Suprapubic skin (tissue), 4 donors: ENCODE results near the gene GPC5. TPM values are rescaled to one million over a fixed set of nuclear protein-coding genes. Genes with fewer than 3 reads are reported as not detected.

Experiments used
- DNase-seq, 2 donors: peaks; one replicate each; pipeline ENCODE4 v3.0.0-alpha.2; 2019; ENCODE audit warnings: low spot score in 2 of 2
- H3K27ac ChIP-seq: fragments of 200-600 bp; sonication (generic); one replicate; pipeline ENCODE4 v1.5.1; 2019
- H3K27me3 ChIP-seq: fragments of 200-600 bp; sonication (generic); one replicate; pipeline ENCODE4 v1.5.1; 2019
- H3K36me3 ChIP-seq: fragments of 200-600 bp; sonication (generic); one replicate; pipeline ENCODE4 v1.5.1; 2019
- H3K4me1 ChIP-seq: fragments of 200-600 bp; sonication (generic); one replicate; pipeline ENCODE4 v1.5.1; 2019
- H3K4me3 ChIP-seq: fragments of 200-600 bp; sonication (generic); one replicate; pipeline ENCODE4 v1.5.1; 2019; ENCODE audit warnings: mild to moderate bottlenecking
- H3K9me3 ChIP-seq: fragments of 200-600 bp; sonication (generic); one replicate; pipeline ENCODE4 v1.5.1; 2019
- EP300 ChIP-seq: sonication (generic); formaldehyde crosslinking; IDR thresholded peaks from one replicate; pipeline ENCODE4 v1.6.1; 2017; ENCODE audit warnings: antibody characterized with exemption
- POLR2A ChIP-seq, 2 donors: fragments of 450-650 bp; IDR thresholded peaks; one replicate each; pipeline ENCODE4 v1.6.1; 2017; ENCODE audit warnings: antibody characterized with exemption in 2 of 2, mild to moderate bottlenecking in 2 of 2, moderate library complexity in 2 of 2
- POLR2AphosphoS5 ChIP-seq, 3 donors: sonication (generic); formaldehyde crosslinking; IDR thresholded peaks; one replicate each; pipeline ENCODE4 v1.6.1; 2017; ENCODE audit warnings: antibody characterized with exemption in 3 of 3
- WGBS: methylation state at CpG from one replicate; pipeline ENCODE4 v1.1.5; 2018; 5-methylcytosine and 5-hydroxymethylcytosine counted together
- total RNA-seq, 4 donors: library from RNA; depleted of rRNA; stranded (reverse); fragments of >200 nt; gene quantifications; one replicate each; pipeline ENCODE4 v1.1.0, GENCODE V29; 2016
- TF ChIP-seq, protein P1 (sequence below), 2 donors: fragments of 200-600 bp in 1 of 2; fragments of 450-650 bp in 1 of 2; sonication (generic) in 1 of 2; IDR thresholded peaks; one replicate each; pipeline ENCODE4 v1.5.1; 2016 to 2019; ENCODE audit warnings: antibody characterized with exemption in 2 of 2, mild to moderate bottlenecking in 1 of 2, moderate library complexity in 1 of 2

GPC5 gene
- total RNA-seq, 4 donors from 2014 or later: 0.55 TPM; not detected in 3

DNA sequence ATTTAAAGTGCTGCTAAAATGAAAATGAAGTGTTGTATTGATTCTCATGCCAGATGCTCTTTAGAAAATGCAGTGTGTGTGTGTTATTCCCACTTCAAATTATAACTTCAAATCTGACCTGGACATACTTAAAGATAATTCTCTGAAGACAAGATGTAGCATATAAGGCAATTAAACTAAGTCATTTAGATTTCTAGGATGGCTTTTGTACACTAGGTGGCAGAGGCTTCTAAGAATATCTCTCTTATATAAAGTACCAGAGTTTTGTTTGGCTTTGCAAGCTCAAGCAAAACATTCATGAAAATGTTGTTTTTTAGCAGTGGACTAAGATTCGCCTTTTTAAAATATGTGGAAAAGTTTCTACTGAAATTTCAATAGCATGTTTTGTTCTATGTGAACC is 407.2 kb downstream of the GPC5 start:
- no peaks in the 10 kb centered on the region for H3K9me3 ChIP-seq
- H3K27me3 ChIP-seq: no peaks in the 10 kb centered on the region
- no peak for TF ChIP-seq EP300
- TF ChIP-seq POLR2A (IDR thresholded peaks at IDR 0.05): no peak
- TF ChIP-seq, protein P1, sequence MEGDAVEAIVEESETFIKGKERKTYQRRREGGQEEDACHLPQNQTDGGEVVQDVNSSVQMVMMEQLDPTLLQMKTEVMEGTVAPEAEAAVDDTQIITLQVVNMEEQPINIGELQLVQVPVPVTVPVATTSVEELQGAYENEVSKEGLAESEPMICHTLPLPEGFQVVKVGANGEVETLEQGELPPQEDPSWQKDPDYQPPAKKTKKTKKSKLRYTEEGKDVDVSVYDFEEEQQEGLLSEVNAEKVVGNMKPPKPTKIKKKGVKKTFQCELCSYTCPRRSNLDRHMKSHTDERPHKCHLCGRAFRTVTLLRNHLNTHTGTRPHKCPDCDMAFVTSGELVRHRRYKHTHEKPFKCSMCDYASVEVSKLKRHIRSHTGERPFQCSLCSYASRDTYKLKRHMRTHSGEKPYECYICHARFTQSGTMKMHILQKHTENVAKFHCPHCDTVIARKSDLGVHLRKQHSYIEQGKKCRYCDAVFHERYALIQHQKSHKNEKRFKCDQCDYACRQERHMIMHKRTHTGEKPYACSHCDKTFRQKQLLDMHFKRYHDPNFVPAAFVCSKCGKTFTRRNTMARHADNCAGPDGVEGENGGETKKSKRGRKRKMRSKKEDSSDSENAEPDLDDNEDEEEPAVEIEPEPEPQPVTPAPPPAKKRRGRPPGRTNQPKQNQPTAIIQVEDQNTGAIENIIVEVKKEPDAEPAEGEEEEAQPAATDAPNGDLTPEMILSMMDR (IDR thresholded peaks at IDR 0.05): no peak
- no peak for TF ChIP-seq POLR2AphosphoS5 (IDR thresholded peaks at IDR 0.05)
- H3K27ac ChIP-seq: no peak overlapping the region
- DNase-seq: no peak
- H3K4me1 ChIP-seq: no peaks in the 10 kb centered on the region
- no peak overlapping the region for H3K4me3 ChIP-seq
- 77% methylated on average over 1 of the region's 1 CpG for WGBS
- no peaks in the 10 kb centered on the region for H3K36me3 ChIP-seq

DNA sequence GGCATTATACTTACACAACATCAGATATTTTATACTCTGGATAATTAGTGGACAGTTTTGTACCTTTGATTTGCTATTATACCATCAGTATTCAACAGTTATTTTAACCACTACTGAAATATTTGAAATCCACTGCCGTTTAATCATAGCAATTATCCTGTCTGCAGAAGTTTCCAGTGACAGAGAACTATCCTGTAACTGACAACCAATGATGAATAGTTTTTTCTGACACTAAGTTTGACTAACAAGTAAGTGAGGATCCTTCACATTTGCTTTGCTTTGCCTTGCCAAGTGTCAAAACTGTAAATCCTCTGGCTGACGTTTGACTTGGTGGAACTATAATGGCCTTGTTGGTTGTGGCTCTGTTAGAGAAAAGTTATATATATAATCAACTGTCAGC is 410.7 kb downstream of the GPC5 start:
- no peaks in the 10 kb centered on the region for H3K36me3 ChIP-seq
- TF ChIP-seq POLR2A (IDR thresholded peaks at IDR 0.05): no peak
- no peak for TF ChIP-seq POLR2AphosphoS5 (IDR thresholded peaks at IDR 0.05)
- no peak for TF ChIP-seq EP300
- TF ChIP-seq, protein P1 (IDR thresholded peaks at IDR 0.05): no peak
- H3K27ac ChIP-seq: no peak overlapping the region
- H3K27me3 ChIP-seq: no peaks in the 10 kb centered on the region
- DNase-seq: no peak
- no peak overlapping the region for H3K4me3 ChIP-seq
- 41% methylated on average over 2 of the region's 2 CpGs for WGBS
- H3K9me3 ChIP-seq: no peaks in the 10 kb centered on the region
- no peaks in the 10 kb centered on the region for H3K4me1 ChIP-seq

DNA sequence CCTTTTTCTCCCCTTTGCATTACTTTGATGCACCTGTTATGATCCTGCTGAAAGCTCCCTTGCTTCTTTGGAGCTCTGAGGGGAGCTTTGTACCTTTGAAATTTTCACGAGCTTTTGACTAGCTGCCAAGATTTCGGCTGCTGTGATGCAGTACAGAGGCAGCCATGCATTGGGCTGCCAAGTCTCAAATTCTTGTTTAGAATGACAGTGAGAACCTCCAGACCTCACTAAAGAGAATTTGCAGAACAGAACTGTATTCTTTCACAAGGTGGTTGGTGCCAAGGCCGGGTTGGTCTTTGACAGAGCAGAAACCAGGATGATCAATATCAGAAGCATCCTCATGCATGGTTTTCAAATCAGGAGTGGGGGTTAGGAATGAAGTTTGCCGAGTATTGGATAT is 414.8 kb downstream of the GPC5 start:
- Histone ChIP-seq H3K4me1 (no peaks in the 10 kb centered on the region), H3K9me3 (no peaks in the 10 kb centered on the region), H3K27me3 (no peaks in the 10 kb centered on the region), H3K27ac (no peak overlapping the region), H3K4me3 (no peak overlapping the region), H3K36me3 (no peaks in the 10 kb centered on the region)
- TF ChIP-seq EP300 (no peak), POLR2A (IDR thresholded peaks at IDR 0.05) (no peak), POLR2AphosphoS5 (IDR thresholded peaks at IDR 0.05) (no peak)
- TF ChIP-seq, protein P1 (IDR thresholded peaks at IDR 0.05): no peak
- no peak for DNase-seq
- WGBS: 25% methylated on average over 4 of the region's 4 CpGs

DNA sequence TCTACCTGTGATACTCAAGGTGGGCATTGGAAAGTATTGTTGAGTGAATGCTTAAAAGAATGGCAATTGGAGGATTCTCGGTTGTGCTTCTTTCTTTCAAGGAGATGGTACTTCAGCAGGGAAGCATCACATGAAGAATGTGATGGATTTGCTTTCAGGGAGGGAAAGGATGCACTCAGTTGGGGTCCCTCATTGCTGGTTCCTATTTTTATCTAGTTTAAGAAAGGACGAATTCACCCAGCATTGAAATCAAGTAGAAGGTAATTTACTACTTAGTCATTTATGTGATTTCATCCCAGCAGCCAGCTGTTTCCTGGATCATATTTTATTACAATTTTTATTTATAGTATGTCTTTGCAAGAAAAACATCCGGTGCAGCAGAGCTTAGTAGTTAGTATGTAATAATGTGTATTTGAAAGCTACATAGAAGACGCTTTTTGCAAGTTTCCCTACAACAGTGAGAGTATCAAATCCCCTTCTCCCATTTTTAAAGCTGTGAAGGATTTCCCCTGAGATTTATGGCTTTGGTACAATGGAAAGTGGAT is 417.9 kb downstream of the GPC5 start:
- H3K4me3 ChIP-seq: no peak overlapping the region
- H3K27ac ChIP-seq: no peak overlapping the region
- H3K9me3 ChIP-seq: no peaks in the 10 kb centered on the region
- WGBS: 25% methylated on average over 4 of the region's 4 CpGs
- no peaks in the 10 kb centered on the region for H3K27me3 ChIP-seq
- TF ChIP-seq POLR2A (IDR thresholded peaks at IDR 0.05) (no peak), POLR2AphosphoS5 (IDR thresholded peaks at IDR 0.05) (no peak), EP300 (no peak)
- TF ChIP-seq, protein P1 (IDR thresholded peaks at IDR 0.05): no peak
- no peaks in the 10 kb centered on the region for H3K36me3 ChIP-seq
- no peak for DNase-seq
- H3K4me1 ChIP-seq: no peaks in the 10 kb centered on the region

DNA sequence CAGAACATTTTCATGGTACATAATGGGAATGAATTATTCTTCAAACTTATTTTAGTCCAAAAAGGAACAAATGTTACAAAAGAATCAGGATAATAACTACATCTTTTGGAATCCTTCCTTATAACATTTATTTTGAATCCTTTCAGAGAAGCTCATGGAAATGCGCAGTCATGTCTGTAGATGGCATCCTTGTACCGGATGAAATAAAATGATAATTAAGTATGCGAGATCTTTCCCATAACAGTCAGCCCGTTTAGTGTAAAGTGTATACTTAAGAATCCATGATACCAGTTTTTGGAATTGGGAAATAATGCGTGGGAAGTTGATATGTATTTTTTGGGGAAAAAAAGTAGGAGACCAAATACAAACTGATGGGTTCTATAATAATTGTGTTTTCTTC is 418.8 kb downstream of the GPC5 start:
- DNase-seq: no peak
- Histone ChIP-seq H3K9me3 (no peaks in the 10 kb centered on the region), H3K36me3 (no peaks in the 10 kb centered on the region), H3K27ac (no peak overlapping the region), H3K27me3 (no peaks in the 10 kb centered on the region), H3K4me1 (no peaks in the 10 kb centered on the region), H3K4me3 (no peak overlapping the region)
- no peak for TF ChIP-seq EP300
- TF ChIP-seq, protein P1 (IDR thresholded peaks at IDR 0.05): no peak
- TF ChIP-seq POLR2AphosphoS5 (IDR thresholded peaks at IDR 0.05): no peak
- TF ChIP-seq POLR2A (IDR thresholded peaks at IDR 0.05): no peak
- 35% methylated on average over 5 of the region's 5 CpGs for WGBS
